ENCODE measurements around the gene HMOX1. TPM values are rescaled to one million over a fixed set of nuclear protein-coding genes. Genes with fewer than 3 reads are reported as not detected.

HMOX1 gene
- total and polyA plus RNA-seq, 2 of the 8 experiments (the other 6 are each of a cell fraction or from before 2014, with no cell fraction given), result 25.0 to 41.6 TPM

- no peak overlapping the region for H3K56ac ChIP-seq (replicated peaks; ENCODE audit: insufficient read length, low read depth, low read length)
- H4K5ac ChIP-seq (ENCODE audit: insufficient read length, low read depth, low read length), result no peak overlapping the region
- H3K14ac ChIP-seq (ENCODE audit: insufficient read length), result no peak overlapping the region
- no peak overlapping the region; the same call in 1 of the 2 replicates for H2BK5ac ChIP-seq (ENCODE audit: low read depth, low read length)
- no peak overlapping the region for H2BK120ac ChIP-seq (replicated peaks; ENCODE audit: low read depth, low read length)
- H3K4me2 ChIP-seq (ENCODE audit: insufficient read depth in 1 of 2, low read depth in 2 of 2, low read length in 2 of 2), result no peak overlapping the region
- H3K27ac ChIP-seq (ENCODE audit: low read depth, low read length), result no peak overlapping the region
- TF ChIP-seq CHD2 (IDR thresholded peaks at IDR 0.05; ENCODE audit: low read length) (no peak), CTCF (IDR thresholded peaks at IDR 0.05; ENCODE audit: control extremely low read depth in 1 of 3, insufficient read depth in 1 of 3, low read depth in 1 of 3, low read length in 3 of 3) (0 out of 4 replicates have a peak, but pooled peaks of 1 of the 3 experiments have one; percentile 8)
- H3K4me3 ChIP-seq (ENCODE audit: extremely low read depth in 1 of 4, insufficient read depth in 2 of 4, low read depth in 3 of 4, low read length in 4 of 4), result no peak overlapping the region
- ChIA-PET CTCF (ENCODE audit: partially characterized antibody) (interaction anchor here (0.8 to 4.1 kb wide), 4 partner anchors 10 to 16 kb away, joined by 3 to 20 read pairs (median 6); no protein-coding TSS in a partner anchor), POLR2A (ENCODE audit: partially characterized antibody) (interaction anchor here (1.2 to 1.3 kb wide), 2 partner anchors 9 to 86 kb away, joined by 3 to 7 read pairs; no protein-coding TSS in a partner anchor)
- no peak overlapping the region for H3K9ac ChIP-seq (replicated peaks in 1 of 4; ENCODE audit: extremely low read depth in 1 of 4, low read depth in 3 of 4, low read length in 3 of 4)
- no peak overlapping the region for H2BK12ac ChIP-seq (ENCODE audit: low read depth, low read length)
- H3K9me3 ChIP-seq (ENCODE audit: insufficient read depth in 2 of 2, low read depth in 1 of 2, low read length in 1 of 2), result no peaks in the 10 kb centered on the region
- H2BK15ac ChIP-seq (ENCODE audit: low read length), result no peak overlapping the region
- 87% methylated on average over 7 of the region's 7 CpGs; no CpG with 5 or more reads in 1 of the 2 experiments for WGBS, 2 experiments (ENCODE audit: extremely low coverage in 1 of 2, insufficient coverage in 1 of 2, insufficient read length in 1 of 2, insufficient replicate concordance in 2 of 2, low coverage in 1 of 2, low lambda C conversion rate in 2 of 2, missing lambda C conversion rate in 1 of 2)
- H3K79me1 ChIP-seq (ENCODE audit: low read depth, low read length), result no peaks in the 10 kb centered on the region
- H4K20me1 ChIP-seq (replicated peaks in 1 of 2; ENCODE audit: control insufficient read depth in 1 of 2, insufficient read depth in 2 of 2, low read length in 2 of 2), result peaks cover 0 to 2% of the 10 kb centered on the region in 2 experiments
- no peaks in the 10 kb centered on the region for H3K23me2 ChIP-seq (ENCODE audit: low read depth, low read length)
- no peak overlapping the region for H3K23ac ChIP-seq (ENCODE audit: insufficient read length)
- H4K8ac ChIP-seq (ENCODE audit: extremely low read depth, insufficient read depth, low read length), result no peak overlapping the region
- no peak overlapping the region for H4K91ac ChIP-seq (replicated peaks; ENCODE audit: insufficient read length, low read length)
- H3K79me2 ChIP-seq (ENCODE audit: control insufficient read depth in 1 of 2, insufficient read depth in 2 of 2, low read length in 2 of 2), result no peaks in the 10 kb centered on the region
- no peak overlapping the region for H2BK20ac ChIP-seq (ENCODE audit: low read length)
- peaks cover 0 to 6% (median 2%) of the 10 kb centered on the region in 4 experiments; a peak in 3 of 8 replicates for H3K36me3 ChIP-seq (ENCODE audit: control insufficient read depth in 2 of 4, insufficient read depth in 4 of 4, low read length in 3 of 4)
- no peaks in the 10 kb centered on the region; a peak in 3 of 7 replicates for H3K4me1 ChIP-seq (replicated peaks in 1 of 4; ENCODE audit: control insufficient read depth in 3 of 4, insufficient read depth in 4 of 4, low read length in 3 of 4)
- no peak overlapping the region for H2AFZ ChIP-seq (ENCODE audit: low read length)
- no peaks in the 10 kb centered on the region for H3K27me3 ChIP-seq (replicated peaks in 1 of 4; ENCODE audit: control insufficient read depth in 3 of 4, extremely low read depth in 1 of 4, insufficient read depth in 3 of 4, low read length in 3 of 4)
- H2AK5ac ChIP-seq (ENCODE audit: low read depth, low read length), result no peak overlapping the region
- no peak for FAIRE-seq
- DNase-seq (ENCODE audit: low read depth in 1 of 2, low spot score in 2 of 2), result no peak
- no peak overlapping the region for H3K18ac ChIP-seq (ENCODE audit: extremely low read depth, low read length)
- no peak overlapping the region for H3K4ac ChIP-seq (replicated peaks; ENCODE audit: insufficient read length, low read depth, low read length)
Observed at GRCh38 chr22:35335468-35335867, 45.4 kb upstream of the HMOX1 start.
